Uterus (tissue), 4 donors: Measurements from ENCODE around the gene PARP8. TPM values are rescaled to one million over a fixed set of nuclear protein-coding genes. Genes with fewer than 3 reads are reported as not detected.

ENCODE experiments used
- DNase-seq, 2 donors: peaks; one replicate each; pipeline ENCODE4 v3.0.0-alpha.2; 2019 to 2020
- H3K27ac ChIP-seq, 2 donors: fragments of 200-600 bp; sonication (generic); 1 replicate in 1 of 2; 2 replicates in 1 of 2; pipeline ENCODE4 v1.5.1; 2016 to 2018
- H3K27me3 ChIP-seq, 2 donors: fragments of 200-600 bp; sonication (generic); one replicate each; pipeline ENCODE4 v1.5.1; 2018 to 2019; ENCODE audit warnings: control low read depth in 1 of 2
- H3K36me3 ChIP-seq, 2 donors: fragments of 200-600 bp; sonication (generic); one replicate each; pipeline ENCODE4 v1.5.1; 2019; ENCODE audit warnings: control low read depth in 1 of 2
- H3K4me1 ChIP-seq, 2 donors: fragments of 200-600 bp; sonication (generic); one replicate each; pipeline ENCODE4 v1.5.1; 2018 to 2019; ENCODE audit warnings: control low read depth in 1 of 2
- H3K4me3 ChIP-seq, 2 donors: fragments of 200-600 bp; sonication (generic); 1 replicate in 1 of 2; 2 replicates in 1 of 2; pipeline ENCODE4 v1.5.1; 2018 to 2019; ENCODE audit warnings: mild to moderate bottlenecking in 1 of 2
- H3K9me3 ChIP-seq, 2 donors: fragments of 200-600 bp; sonication (generic); one replicate each; pipeline ENCODE4 v1.5.1; 2019; ENCODE audit warnings: control low read depth in 1 of 2
- POLR2A ChIP-seq, 2 donors: fragments of 450-650 bp; IDR thresholded peaks; one replicate each; pipeline ENCODE4 v1.6.1; 2016; ENCODE audit warnings: antibody characterized with exemption in 2 of 2, mild to moderate bottlenecking in 1 of 2, moderate library complexity in 1 of 2
- intact Hi-C: fragments of 100-400 bp; cut with DNase I; formaldehyde crosslinking; loops from one replicate; pipeline ENCODE4 v1.15.1; 2023; ENCODE audit warnings: low total_unique reads
- total RNA-seq, 4 donors: library from RNA; depleted of rRNA in 3 of 4; stranded (reverse); fragments of >200 nt in 3 of 4; gene quantifications; one replicate each; pipeline versions ENCODE4 v1.1.0 to v1.2.4, GENCODE V29; 2014 to 2023
- TF ChIP-seq, protein P1 (sequence below), 4 experiments: fragments of 200-600 bp in 2 of 4; fragments of 450-650 bp in 2 of 4; sonication (generic) in 2 of 4; IDR thresholded peaks; one replicate each; pipeline ENCODE4 v1.5.1; 2016 to 2019; ENCODE audit warnings: antibody characterized with exemption in 4 of 4, mild to moderate bottlenecking in 2 of 4, moderate library complexity in 1 of 4
- donor health status: DM: yes; HTN: yes; CAD: no.

PARP8 gene
- total RNA-seq, 4 donors from 2014 or later: 2.3 to 23.8 (median 22.9) TPM

DNA sequence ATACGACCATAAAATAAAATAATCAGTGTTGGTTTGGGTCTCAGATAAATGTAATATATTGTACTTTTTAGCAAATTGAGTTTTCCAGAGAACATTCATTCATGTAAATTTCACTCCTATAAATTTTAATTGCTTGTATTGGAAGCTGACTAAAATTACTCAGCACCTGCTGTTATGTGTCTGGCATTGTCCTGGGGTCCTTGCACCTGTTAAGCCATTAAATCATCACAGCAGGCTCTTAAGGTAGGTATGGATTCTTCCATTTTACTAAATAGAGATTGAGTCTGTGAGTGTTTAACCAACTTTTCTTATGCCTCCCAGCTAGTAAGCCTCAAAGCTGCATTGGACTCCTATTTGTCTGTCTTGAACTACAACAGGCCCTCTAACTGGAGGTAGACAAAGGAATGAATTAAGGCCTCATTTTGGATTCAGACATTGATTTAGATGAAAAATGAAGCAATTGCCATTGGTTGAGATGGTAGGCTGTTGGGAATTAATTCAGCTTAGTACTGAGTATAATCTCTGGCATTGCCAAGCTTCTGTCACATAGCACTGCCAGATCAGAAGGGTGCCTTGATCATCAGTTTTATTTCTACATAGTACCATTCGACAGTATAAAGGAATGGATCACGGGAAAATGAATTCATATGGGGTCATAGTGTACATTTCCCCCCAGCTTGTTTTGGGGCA, 78.9 kb downstream of the PARP8 start:
- intact Hi-C loops: no loop called here
- H3K27ac ChIP-seq: peak overlapping the region in 1 of 2 donors; percentile 50

DNA sequence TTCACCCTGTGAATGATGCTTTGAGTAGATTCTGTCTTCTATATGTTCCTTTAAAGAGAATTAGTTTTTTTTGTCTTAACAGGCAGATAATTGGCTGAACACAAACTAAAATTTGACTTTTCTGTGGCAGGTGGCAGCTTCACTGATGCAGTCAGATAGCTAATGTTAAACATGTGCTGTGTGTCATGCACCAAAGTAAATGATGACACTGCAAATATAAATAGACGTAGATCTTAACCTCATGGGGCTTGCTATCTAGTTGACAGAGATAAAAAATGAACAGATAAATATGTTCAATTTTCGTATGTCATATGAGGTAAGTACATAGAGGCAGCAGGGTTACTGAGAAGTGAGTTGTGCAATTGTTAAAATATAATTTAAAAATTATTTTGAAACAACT, 82.7 kb downstream of the PARP8 start:
- Histone ChIP-seq H3K4me1 (no peaks in the 10 kb centered on the region), H3K9me3 (no peaks in the 10 kb centered on the region), H3K27me3 (no peaks in the 10 kb centered on the region), H3K36me3 (no peaks in the 10 kb centered on the region), H3K27ac (no peak overlapping the region), H3K4me3 (no peak overlapping the region)
- TF ChIP-seq, protein P1, sequence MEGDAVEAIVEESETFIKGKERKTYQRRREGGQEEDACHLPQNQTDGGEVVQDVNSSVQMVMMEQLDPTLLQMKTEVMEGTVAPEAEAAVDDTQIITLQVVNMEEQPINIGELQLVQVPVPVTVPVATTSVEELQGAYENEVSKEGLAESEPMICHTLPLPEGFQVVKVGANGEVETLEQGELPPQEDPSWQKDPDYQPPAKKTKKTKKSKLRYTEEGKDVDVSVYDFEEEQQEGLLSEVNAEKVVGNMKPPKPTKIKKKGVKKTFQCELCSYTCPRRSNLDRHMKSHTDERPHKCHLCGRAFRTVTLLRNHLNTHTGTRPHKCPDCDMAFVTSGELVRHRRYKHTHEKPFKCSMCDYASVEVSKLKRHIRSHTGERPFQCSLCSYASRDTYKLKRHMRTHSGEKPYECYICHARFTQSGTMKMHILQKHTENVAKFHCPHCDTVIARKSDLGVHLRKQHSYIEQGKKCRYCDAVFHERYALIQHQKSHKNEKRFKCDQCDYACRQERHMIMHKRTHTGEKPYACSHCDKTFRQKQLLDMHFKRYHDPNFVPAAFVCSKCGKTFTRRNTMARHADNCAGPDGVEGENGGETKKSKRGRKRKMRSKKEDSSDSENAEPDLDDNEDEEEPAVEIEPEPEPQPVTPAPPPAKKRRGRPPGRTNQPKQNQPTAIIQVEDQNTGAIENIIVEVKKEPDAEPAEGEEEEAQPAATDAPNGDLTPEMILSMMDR (IDR thresholded peaks at IDR 0.05): no peak
- TF ChIP-seq POLR2A (IDR thresholded peaks at IDR 0.05): no peak
- no peak for DNase-seq
- intact Hi-C loops: no loop called here

More for the DNA sequence above, 78.9 kb downstream of the PARP8 start:
- TF ChIP-seq, protein P1 (IDR thresholded peaks at IDR 0.05): no peak
- no peak for TF ChIP-seq POLR2A (IDR thresholded peaks at IDR 0.05)
- H3K4me3 ChIP-seq: peak overlapping the region in 1 of 2 donors; percentile 4
- no peaks in the 10 kb centered on the region for H3K36me3 ChIP-seq
- no peaks in the 10 kb centered on the region for H3K27me3 ChIP-seq
- H3K9me3 ChIP-seq: no peaks in the 10 kb centered on the region
- no peak for DNase-seq
- H3K4me1 ChIP-seq: no peaks in the 10 kb centered on the region

DNA sequence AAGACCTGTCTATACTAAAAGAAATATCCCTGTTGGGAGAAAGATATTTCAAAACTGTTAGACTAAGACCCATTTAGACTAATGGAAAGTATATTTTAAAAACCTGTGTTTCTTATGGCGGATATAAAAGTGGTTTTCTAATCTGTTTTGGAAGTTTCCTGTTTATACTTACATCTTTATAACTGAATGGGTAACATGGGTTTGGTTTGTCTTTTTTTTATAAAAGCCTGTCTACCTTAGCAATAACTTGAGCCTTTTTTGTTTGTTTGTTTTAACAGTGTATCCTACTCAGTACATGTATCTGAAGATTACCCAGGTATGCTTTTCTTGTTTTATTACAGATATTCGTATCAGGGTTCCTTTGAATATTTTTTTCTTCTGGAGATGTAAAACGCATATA, 83.4 kb downstream of the PARP8 start:
- no peak overlapping the region for H3K27ac ChIP-seq
- no peak for DNase-seq
- no peak overlapping the region for H3K4me3 ChIP-seq
- H3K9me3 ChIP-seq: no peaks in the 10 kb centered on the region
- H3K36me3 ChIP-seq: no peaks in the 10 kb centered on the region
- intact Hi-C loops: no loop called here
- no peaks in the 10 kb centered on the region for H3K4me1 ChIP-seq
- TF ChIP-seq, protein P1 (IDR thresholded peaks at IDR 0.05): no peak
- no peak for TF ChIP-seq POLR2A (IDR thresholded peaks at IDR 0.05)
- no peaks in the 10 kb centered on the region for H3K27me3 ChIP-seq

DNA sequence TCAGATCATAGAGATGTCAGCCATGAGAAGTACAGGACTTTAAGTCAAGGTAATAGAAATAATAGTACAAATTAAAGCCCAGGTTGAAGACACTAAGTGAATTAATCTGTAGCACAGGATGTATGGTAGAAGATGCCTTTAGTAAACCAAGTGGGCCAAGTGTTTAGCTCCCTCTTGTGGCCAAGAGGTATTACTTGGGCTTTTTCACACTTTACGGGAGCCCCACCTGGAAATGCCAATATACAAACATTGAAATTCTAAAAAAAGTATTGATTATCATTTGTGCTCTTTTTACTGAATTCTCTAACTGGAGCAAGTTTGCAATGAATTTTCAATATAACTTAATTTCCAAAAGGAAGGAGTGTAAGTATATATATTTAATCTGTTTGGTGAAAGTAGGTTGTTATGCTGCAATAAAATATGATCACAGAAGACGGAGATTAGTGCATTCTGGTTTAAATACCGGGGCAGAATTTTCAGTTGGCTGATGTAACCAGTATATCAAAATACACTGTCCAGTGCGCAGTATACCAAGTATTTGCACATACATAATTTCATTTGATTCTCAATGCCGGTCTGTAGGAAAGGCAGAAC, 84.7 kb downstream of the PARP8 start:
- H3K27me3 ChIP-seq: no peaks in the 10 kb centered on the region
- intact Hi-C loops: no loop called here
- H3K27ac ChIP-seq: no peak overlapping the region
- no peak overlapping the region for H3K4me3 ChIP-seq
- no peak for DNase-seq
- H3K4me1 ChIP-seq: no peaks in the 10 kb centered on the region
- H3K36me3 ChIP-seq: no peaks in the 10 kb centered on the region
- no peak for TF ChIP-seq POLR2A (IDR thresholded peaks at IDR 0.05)
- TF ChIP-seq, protein P1 (IDR thresholded peaks at IDR 0.05): peak; percentile 50 to 69 (median 52)
- no peaks in the 10 kb centered on the region for H3K9me3 ChIP-seq

DNA sequence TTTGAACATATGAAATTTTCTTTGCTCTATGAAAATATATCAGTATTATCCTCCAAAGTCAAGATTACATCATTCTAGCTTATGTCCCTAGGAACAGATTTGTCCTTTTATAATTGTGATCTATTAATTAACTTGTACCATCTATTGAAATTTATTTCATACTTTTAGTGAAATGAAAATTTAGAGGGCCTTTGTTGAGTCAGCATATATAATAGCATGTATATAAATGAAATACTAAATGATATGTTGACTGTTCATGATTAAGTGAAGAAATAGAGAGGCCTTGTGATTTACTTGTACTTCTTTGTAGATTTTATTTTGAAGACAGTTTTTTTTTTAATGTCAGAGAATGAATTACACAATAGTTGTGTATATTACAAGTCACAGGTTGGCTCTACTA, 86.4 kb downstream of the PARP8 start:
- H3K9me3 ChIP-seq: no peaks in the 10 kb centered on the region
- no peak overlapping the region for H3K27ac ChIP-seq
- DNase-seq: no peak
- TF ChIP-seq POLR2A (IDR thresholded peaks at IDR 0.05): no peak
- TF ChIP-seq, protein P1 (IDR thresholded peaks at IDR 0.05): no peak
- H3K27me3 ChIP-seq: no peaks in the 10 kb centered on the region
- no peaks in the 10 kb centered on the region for H3K36me3 ChIP-seq
- no peaks in the 10 kb centered on the region for H3K4me1 ChIP-seq
- intact Hi-C loops: no loop called here
- no peak overlapping the region for H3K4me3 ChIP-seq
